HepG2 (cell line): ENCODE results near the gene NDUFS2. TPM values are rescaled to one million over a fixed set of nuclear protein-coding genes. Genes with fewer than 3 reads are reported as not detected.

ENCODE experiments used
- ATF7 ChIP-seq, 2 experiments: fragments of 450-650 bp in 1 of 2; sonication (generic) in 1 of 2; formaldehyde crosslinking in 1 of 2; IDR thresholded peaks; 2 replicates each; pipeline versions ENCODE4 v1.4.0 to v1.6.1; 2016 to 2020; ENCODE audit warnings: antibody characterized with exemption in 1 of 2, mild to moderate bottlenecking in 1 of 2, missing genetic modification reagents in 1 of 2
- CEBPG ChIP-seq: IDR thresholded peaks from 2 replicates; pipeline ENCODE4 v1.6.1; 2016
- CSRNP1 ChIP-seq: sonication (generic); formaldehyde crosslinking; IDR thresholded peaks from 2 replicates; pipeline ENCODE4 v1.8.1; 2023; ENCODE audit warnings: mild to moderate bottlenecking, missing genetic modification reagents
- EZH2 ChIP-seq: conservative IDR thresholded peaks from 2 replicates; pipeline ENCODE4 v1.6.1; 2012; ENCODE audit warnings: mild to moderate bottlenecking, low read depth, low read length, moderate library complexity
- FOXA1 ChIP-seq, 2 experiments: fragments of 450-650 bp in 1 of 2; sonication (generic) in 1 of 2; formaldehyde crosslinking in 1 of 2; IDR thresholded peaks; 2 replicates each; pipeline versions ENCODE4 v1.4.0 to v1.6.1; 2016 to 2020; ENCODE audit warnings: missing genetic modification reagents in 1 of 2
- HNF1B ChIP-seq: sonication (generic); formaldehyde crosslinking; IDR thresholded peaks from 2 replicates; pipeline ENCODE4 v1.5.1; 2020; ENCODE audit warnings: mild to moderate bottlenecking, moderate library complexity, missing genetic modification reagents
- HNF4G ChIP-seq, 2 experiments: sonication (generic) in 1 of 2; formaldehyde crosslinking in 1 of 2; IDR thresholded peaks; 2 replicates each; pipeline versions ENCODE4 v1.4.0 to v1.6.1; 2011 to 2020; ENCODE audit warnings: borderline replicate concordance in 2 of 2, low read depth in 2 of 2, mild to moderate bottlenecking in 2 of 2, low read length in 1 of 2, missing genetic modification reagents in 1 of 2, moderate library complexity in 1 of 2
- HNRNPK ChIP-seq: fragments of 200-400 bp; formaldehyde crosslinking; IDR thresholded peaks from 2 replicates; pipeline ENCODE4 v1.6.1; 2018; ENCODE audit warnings: low read length, low read depth, moderate library complexity, mild to moderate bottlenecking; ENCODE audit not compliant: poor library complexity, severe bottlenecking
- IKZF1 ChIP-seq: fragments of 450-650 bp; IDR thresholded peaks from 2 replicates; pipeline ENCODE4 v1.7.1; 2016
- NFIC ChIP-seq: IDR thresholded peaks from 2 replicates; pipeline ENCODE4 v1.6.1; 2012; ENCODE audit warnings: mild to moderate bottlenecking, low read length, inconsistent platforms
- SNRNP70 ChIP-seq: fragments of 200-400 bp; formaldehyde crosslinking; IDR thresholded peaks from 2 replicates; pipeline ENCODE4 v1.6.1; 2017; ENCODE audit warnings: mild to moderate bottlenecking, low read depth, low read length, moderate library complexity
- SOX5 ChIP-seq: IDR thresholded peaks from 2 replicates; pipeline ENCODE4 v1.6.1; 2016; ENCODE audit warnings: borderline replicate concordance
- TBL1XR1 ChIP-seq: fragments of 150-350 bp; IDR thresholded peaks from 2 replicates; pipeline ENCODE4 v1.6.1; 2014; ENCODE audit warnings: borderline replicate concordance, low read length; ENCODE audit not compliant: partially characterized antibody
- TCF7 ChIP-seq: sonication (generic); IDR thresholded peaks from 2 replicates; pipeline ENCODE4 v1.6.1; 2016; ENCODE audit warnings: antibody characterized with exemption, low read depth
- ZBTB38 ChIP-seq: sonication (generic); formaldehyde crosslinking; IDR thresholded peaks from 2 replicates; pipeline ENCODE4 v1.5.1; 2020; ENCODE audit warnings: mild to moderate bottlenecking, missing genetic modification reagents
- ZNF101 ChIP-seq: sonication (generic); formaldehyde crosslinking; IDR thresholded peaks from 2 replicates; pipeline ENCODE4 v1.4.0; 2020; ENCODE audit warnings: mild to moderate bottlenecking, low read depth, missing genetic modification reagents, borderline replicate concordance
- ZNF234 ChIP-seq: sonication (generic); formaldehyde crosslinking; conservative IDR thresholded peaks from 2 replicates; pipeline ENCODE4 v1.5.1; 2020; ENCODE audit warnings: mild to moderate bottlenecking, missing genetic modification reagents
- ZNF256 ChIP-seq: sonication (generic); formaldehyde crosslinking; conservative IDR thresholded peaks from 2 replicates; pipeline ENCODE4 v1.4.0; 2020; ENCODE audit warnings: missing genetic modification reagents
- ZNF333 ChIP-seq: sonication (generic); formaldehyde crosslinking; IDR thresholded peaks from 2 replicates; pipeline ENCODE4 v1.4.0; 2020; ENCODE audit warnings: mild to moderate bottlenecking, missing genetic modification reagents, borderline replicate concordance
- ZNF672 ChIP-seq: sonication (generic); formaldehyde crosslinking; IDR thresholded peaks from 2 replicates; pipeline ENCODE4 v1.8.1; 2022; ENCODE audit warnings: missing genetic modification reagents
- ZNF766 ChIP-seq: sonication (generic); formaldehyde crosslinking; IDR thresholded peaks from 2 replicates; pipeline ENCODE4 v1.5.0; 2020; ENCODE audit warnings: missing genetic modification reagents, borderline replicate concordance
- polyA plus RNA-seq, 8 experiments: library from polyadenylated mRNA; depleted of rRNA in 3 of 8; stranded (reverse) in 7 of 8; unstranded in 1 of 8; fragments of >200 nt; fragmentation: Illumina TruSeq in 4 of 8; extraction: Trizol in 4 of 8; gene quantifications; 2 replicates each; pipeline versions ENCODE4 v1.2.1 to v1.2.3, GENCODE V29; 2011 to 2016; ENCODE audit warnings: low read depth in 4 of 8, missing spikeins in 1 of 8, mixed read lengths in 1 of 8; ENCODE audit not compliant: insufficient read depth in 1 of 8
- total RNA-seq, 5 experiments: library from RNA; depleted of rRNA; stranded (reverse); fragments of >200 nt; fragmentation: Illumina TruSeq; extraction: Trizol; gene quantifications; 2 replicates each; pipeline ENCODE4 v1.2.3, GENCODE V29; 2016; ENCODE audit warnings: low read depth in 1 of 5
- TF ChIP-seq, protein P1 (sequence below): sonication (generic); formaldehyde crosslinking; conservative IDR thresholded peaks from 2 replicates; pipeline ENCODE4 v1.8.1; 2023; ENCODE audit warnings: missing genetic modification reagents
- TF ChIP-seq, protein P2 (sequence below): sonication (generic); formaldehyde crosslinking; IDR thresholded peaks from 2 replicates; pipeline ENCODE4 v1.4.0; 2020; ENCODE audit warnings: missing genetic modification reagents

NDUFS2 gene
- total and polyA plus RNA-seq, 2 of the 13 experiments (the other 11 are each of a cell fraction or from before 2014, with no cell fraction given) = 89.9 to 118 TPM

DNA sequence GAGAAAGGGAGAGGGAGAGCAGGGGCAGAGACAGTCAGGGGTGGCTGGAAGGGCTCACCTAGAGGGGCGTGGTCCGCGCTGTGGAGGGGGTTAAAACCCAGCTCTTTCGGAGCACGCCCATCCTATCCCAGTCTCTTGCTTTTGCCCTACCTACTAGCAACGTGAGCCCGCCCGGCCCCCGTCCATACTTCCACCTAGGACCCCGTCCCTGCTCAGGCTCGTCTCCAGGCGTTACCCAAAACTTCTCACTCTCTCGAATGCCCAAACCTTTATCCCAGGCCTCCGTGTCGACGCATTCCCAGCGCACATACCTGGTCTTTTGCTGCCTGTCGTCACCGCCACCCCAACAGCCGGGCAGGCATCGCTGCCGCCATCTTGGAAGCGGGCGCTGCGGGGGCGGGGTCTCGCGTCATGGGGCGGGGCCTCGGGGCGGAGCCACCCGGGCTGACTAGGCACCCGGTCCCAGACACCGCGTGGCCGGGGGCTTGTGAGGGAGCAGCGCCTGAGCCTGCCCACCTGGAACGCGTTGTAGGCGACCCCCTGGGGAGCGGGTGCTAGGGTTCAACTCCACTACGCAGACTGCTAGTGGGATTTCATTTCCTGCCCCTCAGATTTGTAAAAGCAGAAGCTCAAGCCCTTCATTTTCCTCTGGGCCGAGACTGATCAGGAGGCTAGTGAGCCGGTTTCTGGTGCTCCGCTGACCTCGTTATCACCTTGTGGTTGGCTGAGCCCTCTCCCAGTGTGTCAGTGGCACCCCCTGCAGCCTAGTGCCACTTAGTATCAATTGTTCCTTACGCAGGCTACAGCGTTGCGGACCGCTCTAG, 24.8 kb upstream of the NDUFS2 start, which contains the start of gene B4GALT3 (continued):
- TF ChIP-seq HNF1B = no peak; the same call in 1 of the 2 replicates
- TF ChIP-seq CSRNP1 (CRISPR knock-in tag) = peak; percentile 86
- TF ChIP-seq IKZF1 = no peak
- no peak for TF ChIP-seq SNRNP70
- TF ChIP-seq TCF7 = no peak
- TF ChIP-seq TBL1XR1 = no peak
- TF ChIP-seq, protein P1, sequence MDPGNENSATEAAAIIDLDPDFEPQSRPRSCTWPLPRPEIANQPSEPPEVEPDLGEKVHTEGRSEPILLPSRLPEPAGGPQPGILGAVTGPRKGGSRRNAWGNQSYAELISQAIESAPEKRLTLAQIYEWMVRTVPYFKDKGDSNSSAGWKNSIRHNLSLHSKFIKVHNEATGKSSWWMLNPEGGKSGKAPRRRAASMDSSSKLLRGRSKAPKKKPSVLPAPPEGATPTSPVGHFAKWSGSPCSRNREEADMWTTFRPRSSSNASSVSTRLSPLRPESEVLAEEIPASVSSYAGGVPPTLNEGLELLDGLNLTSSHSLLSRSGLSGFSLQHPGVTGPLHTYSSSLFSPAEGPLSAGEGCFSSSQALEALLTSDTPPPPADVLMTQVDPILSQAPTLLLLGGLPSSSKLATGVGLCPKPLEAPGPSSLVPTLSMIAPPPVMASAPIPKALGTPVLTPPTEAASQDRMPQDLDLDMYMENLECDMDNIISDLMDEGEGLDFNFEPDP (CRISPR knock-in tag) = no peak
- no peak for TF ChIP-seq NFIC
- TF ChIP-seq ZNF234 (CRISPR knock-in tag) = 0 out of 2 replicates have a peak, but pooled peaks have one; percentile 35
- TF ChIP-seq ZNF333 = peak; percentile 89; the same call in 1 of the 2 replicates
- TF ChIP-seq HNRNPK = no peak
- TF ChIP-seq ZNF256 = 0 out of 2 replicates have a peak, but pooled peaks have one; percentile 69
- no peak for TF ChIP-seq FOXA1 (IDR thresholded peaks at IDR 0.05)
- no peak for TF ChIP-seq FOXA1 (CRISPR knock-in tag; IDR thresholded peaks at IDR 0.05)
- no peak for TF ChIP-seq ATF7 (IDR thresholded peaks at IDR 0.05)
- TF ChIP-seq ATF7 (CRISPR knock-in tag; IDR thresholded peaks at IDR 0.05) = peak; percentile 77; the same call in 1 of the 2 replicates
- TF ChIP-seq ZBTB38 (CRISPR knock-in tag) = peak; percentile 30; the same call in 1 of the 2 replicates
- no peak for TF ChIP-seq ZNF672 (CRISPR knock-in tag)
- TF ChIP-seq SOX5 (CRISPR knock-in tag) = peak; percentile 39; the same call in 1 of the 2 replicates
- TF ChIP-seq, protein P2, sequence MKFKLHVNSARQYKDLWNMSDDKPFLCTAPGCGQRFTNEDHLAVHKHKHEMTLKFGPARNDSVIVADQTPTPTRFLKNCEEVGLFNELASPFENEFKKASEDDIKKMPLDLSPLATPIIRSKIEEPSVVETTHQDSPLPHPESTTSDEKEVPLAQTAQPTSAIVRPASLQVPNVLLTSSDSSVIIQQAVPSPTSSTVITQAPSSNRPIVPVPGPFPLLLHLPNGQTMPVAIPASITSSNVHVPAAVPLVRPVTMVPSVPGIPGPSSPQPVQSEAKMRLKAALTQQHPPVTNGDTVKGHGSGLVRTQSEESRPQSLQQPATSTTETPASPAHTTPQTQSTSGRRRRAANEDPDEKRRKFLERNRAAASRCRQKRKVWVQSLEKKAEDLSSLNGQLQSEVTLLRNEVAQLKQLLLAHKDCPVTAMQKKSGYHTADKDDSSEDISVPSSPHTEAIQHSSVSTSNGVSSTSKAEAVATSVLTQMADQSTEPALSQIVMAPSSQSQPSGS (CRISPR knock-in tag) = 0 out of 2 replicates have a peak, but pooled peaks have one; percentile 48
- TF ChIP-seq ZNF101 = 0 out of 2 replicates have a peak, but pooled peaks have one; percentile 32
- no peak for TF ChIP-seq HNF4G (IDR thresholded peaks at IDR 0.05; ENCODE audit: borderline replicate concordance, low read depth, low read length)
- no peak for TF ChIP-seq HNF4G (CRISPR knock-in tag; IDR thresholded peaks at IDR 0.05; ENCODE audit: borderline replicate concordance, low read depth)
- TF ChIP-seq CEBPG (CRISPR knock-in tag) = 0 out of 2 replicates have a peak, but pooled peaks have one; percentile 22
- no peak for TF ChIP-seq ZNF766 (CRISPR knock-in tag)
- no peak for TF ChIP-seq EZH2
